GM12864 (cell line): ENCODE results near the gene PLA2G4E.

ENCODE experiments used
- DNase-seq: peaks from one replicate; pipeline ENCODE4 v3.0.0-alpha.2; 2011; ENCODE audit warnings: low read depth
- H3K4me3 ChIP-seq: 2 replicates; pipeline ENCODE4 v1.5.1; 2011; ENCODE audit warnings: mild to moderate bottlenecking, low read depth, low read length, control low read depth
- CTCF ChIP-seq: IDR thresholded peaks from 2 replicates; pipeline ENCODE4 v1.5.1; 2011; ENCODE audit warnings: low read depth, mild to moderate bottlenecking, moderate library complexity, low read length, control low read depth, inconsistent platforms; ENCODE audit errors: missing control alignments

Gene PLA2G4E

GRCh38 chr15:41977757-41978383 is 43.0 kb downstream of the PLA2G4E start:
- no peak for DNase-seq
- TF ChIP-seq CTCF: no peak
- H3K4me3 ChIP-seq: no peak overlapping the region

GRCh38 chr15:41975669-41976068 is 45.2 kb downstream of the PLA2G4E start:
- H3K4me3 ChIP-seq: no peak overlapping the region
- no peak for TF ChIP-seq CTCF
- no peak for DNase-seq

- TF ChIP-seq CTCF: no peak
- no peak for DNase-seq
- no peak overlapping the region for H3K4me3 ChIP-seq
Observed at GRCh38 chr15:41974041-41974440, 46.8 kb downstream of the PLA2G4E start.

DNA sequence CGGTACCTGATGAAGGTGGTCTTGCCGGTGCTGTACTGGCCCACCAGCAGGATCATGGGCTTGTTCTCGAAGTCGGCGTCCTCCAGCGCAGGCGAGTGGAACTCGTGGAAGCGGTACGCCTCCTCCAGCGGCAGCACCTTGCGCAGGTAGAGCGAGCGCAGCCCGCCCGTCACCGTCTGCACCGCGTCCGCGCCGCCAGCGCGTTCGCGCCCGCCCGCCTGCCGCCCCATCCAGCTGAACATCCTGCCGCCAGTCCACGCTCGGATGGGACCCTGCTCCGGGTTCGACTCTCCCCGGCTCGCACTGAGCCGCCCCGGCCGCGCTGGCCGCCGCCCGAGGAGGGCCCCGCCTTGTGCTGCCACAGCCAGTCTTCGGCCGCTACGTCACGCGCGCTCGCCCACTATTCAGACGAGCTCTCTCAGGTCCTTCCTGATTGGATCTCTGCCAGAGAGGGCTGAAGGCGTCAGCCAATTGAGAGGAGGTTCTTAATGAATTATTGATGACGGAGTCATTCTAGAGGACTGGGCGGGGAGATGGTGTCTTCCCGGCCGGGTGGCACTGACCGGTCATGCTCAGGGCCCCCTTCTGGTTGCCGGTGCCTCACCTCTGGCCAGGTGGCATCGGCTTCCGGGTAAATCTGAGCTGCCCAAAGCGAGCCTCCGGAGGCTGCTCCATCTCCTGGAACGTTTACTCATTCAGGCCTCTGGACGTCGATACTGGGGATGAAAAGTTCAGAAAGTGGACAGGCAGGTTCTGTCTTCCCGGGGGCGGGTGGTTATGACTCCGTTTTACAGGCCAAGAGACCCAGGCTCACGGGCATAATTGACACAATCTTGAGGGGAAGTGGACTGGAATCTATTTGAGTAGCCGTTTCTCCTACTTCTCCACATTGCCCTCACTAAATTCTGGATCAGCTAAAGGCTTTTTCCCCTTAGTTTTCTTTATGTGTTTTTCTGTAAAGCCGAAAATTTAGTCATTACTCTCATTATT is 48.3 kb downstream of the PLA2G4E start, which contains the start of gene EHD4:
EHD4 (minus strand) TSS at position 305 of the 990 bp plus-strand sequence; CDS start at position 242, 63 bp downstream.
- DNase-seq: peak; percentile 96

GRCh38 chr15:41971895-41972252 is 49.0 kb downstream of the PLA2G4E start:
- TF ChIP-seq CTCF: no peak
- no peak for DNase-seq
- H3K4me3 ChIP-seq: peak overlapping the region; percentile 100

More for the DNA sequence above, 48.3 kb downstream of the PLA2G4E start, which contains the start of gene EHD4:
- peak within 1 kb of the TSS; percentile 100 for H3K4me3 ChIP-seq
- TF ChIP-seq CTCF: peak; percentile 31

DNA sequence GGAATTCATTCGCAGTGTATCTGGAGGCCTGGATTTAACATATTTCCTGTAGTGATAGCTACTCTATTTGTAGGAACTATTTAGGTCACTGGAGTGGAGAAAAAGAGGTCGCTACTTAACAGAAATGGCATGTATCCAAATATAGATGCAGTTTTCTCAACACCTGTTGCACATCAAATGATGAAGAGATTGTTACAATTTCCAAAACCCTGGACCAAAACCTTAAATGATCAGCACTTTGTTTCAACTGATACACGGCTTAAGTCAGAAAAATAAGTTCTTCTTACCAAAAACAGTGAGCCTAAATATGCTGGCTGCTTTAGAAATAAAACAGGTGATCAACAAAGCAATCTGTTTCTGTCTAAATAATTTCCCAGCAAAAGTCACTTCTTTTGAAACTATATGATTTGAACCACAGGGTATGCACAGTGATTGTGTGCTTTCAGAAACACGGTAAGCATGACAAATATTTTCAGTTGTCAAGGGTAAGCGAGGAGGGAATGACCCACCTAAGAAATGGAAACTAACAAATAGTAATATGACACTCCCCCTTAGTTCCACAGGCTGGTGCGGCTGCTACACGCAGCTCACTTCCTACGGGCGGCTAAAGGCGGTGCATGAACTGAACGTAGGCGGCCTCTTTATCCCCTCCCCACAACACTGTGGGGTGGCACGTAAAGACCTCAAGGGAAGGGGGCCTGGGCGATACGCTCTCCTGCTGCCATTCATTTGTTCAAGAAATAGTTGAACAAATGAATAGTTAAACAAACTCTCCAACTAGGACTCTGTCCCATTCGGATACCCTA is 49.5 kb downstream of the PLA2G4E start:
- H3K4me3 ChIP-seq: peak overlapping the region; percentile 100
- TF ChIP-seq CTCF: no peak
- peak; percentile 83 for DNase-seq
